SU-DHL-6 (cell line): ENCODE results near the gene RUVBL2.

Experiments
- EZH2phosphoT487 ChIP-seq: fragments of 200-600 bp; sonication (generic), shearing (Covaris generic); conservative IDR thresholded peaks from 2 replicates; pipeline ENCODE4 v1.6.1; 2018; ENCODE audit warnings: mild to moderate bottlenecking, antibody characterized with exemption, low read length, moderate library complexity, mixed read lengths
- TF ChIP-seq, protein P1 (sequence below): fragments of 200-600 bp; sonication (generic); IDR thresholded peaks from one replicate; pipeline ENCODE4 v1.5.1; 2017; ENCODE audit warnings: antibody characterized with exemption, mild to moderate bottlenecking, low read length, moderate library complexity; ENCODE audit not compliant: insufficient read depth, poor library complexity, severe bottlenecking

DNA sequence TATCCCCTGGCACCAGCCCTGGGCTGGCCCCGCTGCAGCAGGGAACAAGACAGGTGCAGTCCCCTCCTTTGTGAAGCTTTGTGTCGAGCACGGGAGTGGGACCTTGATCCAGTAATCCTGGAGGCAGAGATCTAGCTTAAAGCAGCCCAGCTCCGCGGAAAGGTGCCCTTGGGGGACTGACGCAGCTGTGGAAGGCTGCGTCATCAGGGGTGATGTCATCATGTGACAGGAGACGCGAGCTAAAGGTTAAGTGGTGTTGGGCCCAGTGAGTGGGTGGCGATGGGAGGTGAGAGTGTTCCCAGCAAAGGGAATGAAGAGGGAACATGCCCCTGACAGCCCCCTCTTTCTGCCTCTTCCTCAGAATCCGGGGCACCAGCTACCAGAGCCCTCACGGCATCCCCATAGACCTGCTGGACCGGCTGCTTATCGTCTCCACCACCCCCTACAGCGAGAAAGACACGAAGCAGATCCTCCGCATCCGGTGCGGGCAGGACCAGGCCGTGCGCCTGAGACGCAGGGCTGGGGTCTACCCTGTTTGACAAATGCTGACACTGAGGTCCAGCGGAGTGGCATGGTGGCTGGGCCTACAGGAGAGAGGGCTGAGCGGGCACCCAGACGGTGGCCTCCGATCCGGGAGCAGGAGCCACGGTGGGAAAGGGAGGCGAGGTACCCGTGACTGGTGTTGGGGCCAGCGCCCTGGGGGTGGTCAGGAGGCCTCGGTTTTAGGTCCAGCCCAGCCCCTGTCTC is 20.6 kb downstream of the RUVBL2 start:
- TF ChIP-seq, protein P1, sequence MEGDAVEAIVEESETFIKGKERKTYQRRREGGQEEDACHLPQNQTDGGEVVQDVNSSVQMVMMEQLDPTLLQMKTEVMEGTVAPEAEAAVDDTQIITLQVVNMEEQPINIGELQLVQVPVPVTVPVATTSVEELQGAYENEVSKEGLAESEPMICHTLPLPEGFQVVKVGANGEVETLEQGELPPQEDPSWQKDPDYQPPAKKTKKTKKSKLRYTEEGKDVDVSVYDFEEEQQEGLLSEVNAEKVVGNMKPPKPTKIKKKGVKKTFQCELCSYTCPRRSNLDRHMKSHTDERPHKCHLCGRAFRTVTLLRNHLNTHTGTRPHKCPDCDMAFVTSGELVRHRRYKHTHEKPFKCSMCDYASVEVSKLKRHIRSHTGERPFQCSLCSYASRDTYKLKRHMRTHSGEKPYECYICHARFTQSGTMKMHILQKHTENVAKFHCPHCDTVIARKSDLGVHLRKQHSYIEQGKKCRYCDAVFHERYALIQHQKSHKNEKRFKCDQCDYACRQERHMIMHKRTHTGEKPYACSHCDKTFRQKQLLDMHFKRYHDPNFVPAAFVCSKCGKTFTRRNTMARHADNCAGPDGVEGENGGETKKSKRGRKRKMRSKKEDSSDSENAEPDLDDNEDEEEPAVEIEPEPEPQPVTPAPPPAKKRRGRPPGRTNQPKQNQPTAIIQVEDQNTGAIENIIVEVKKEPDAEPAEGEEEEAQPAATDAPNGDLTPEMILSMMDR, result no peak
- no peak for TF ChIP-seq EZH2phosphoT487
